ENCODE data around the gene CEACAM7.
"Not testable (repeated sequence)": the region's sequence is repeated elsewhere in the genome, so short reads cannot be mapped to it uniquely, and the experiment has no call there.

Gene CEACAM7

DNA sequence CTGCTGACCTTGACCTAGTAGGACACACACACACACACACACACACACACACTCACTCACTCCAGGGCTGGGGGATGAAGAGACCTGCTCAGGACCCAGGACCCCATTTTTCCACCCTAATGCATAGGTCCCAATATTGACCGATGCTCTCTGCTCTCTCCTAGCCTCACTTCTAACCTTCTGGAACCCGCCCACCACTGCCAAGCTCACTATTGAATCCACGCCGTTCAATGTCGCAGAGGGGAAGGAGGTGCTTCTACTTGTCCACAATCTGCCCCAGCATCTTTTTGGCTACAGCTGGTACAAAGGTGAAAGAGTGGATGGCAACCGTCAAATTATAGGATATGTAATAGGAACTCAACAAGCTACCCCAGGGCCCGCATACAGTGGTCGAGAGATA lies 21.4 kb upstream of the CEACAM7 start:
- H3K27ac ChIP-seq (ENCODE audit: low read depth, low read length); H2AFZ ChIP-seq (ENCODE audit: low read length, unreplicated experiment); H3K4me1 ChIP-seq (ENCODE audit: control insufficient read depth, insufficient read depth, low read length, unreplicated experiment); H3K4me3 ChIP-seq (ENCODE audit: low read depth, low read length); H3K79me2 ChIP-seq (ENCODE audit: control insufficient read depth, insufficient read depth, low read length, unreplicated experiment); H3K36me3 ChIP-seq (ENCODE audit: insufficient read depth, low read length): not testable (repeated sequence)
- peaks cover 15% of the 10 kb centered on the region; the same call in 1 of the 2 replicates for H3K27me3 ChIP-seq (ENCODE audit: insufficient read depth, low read length)

DNA sequence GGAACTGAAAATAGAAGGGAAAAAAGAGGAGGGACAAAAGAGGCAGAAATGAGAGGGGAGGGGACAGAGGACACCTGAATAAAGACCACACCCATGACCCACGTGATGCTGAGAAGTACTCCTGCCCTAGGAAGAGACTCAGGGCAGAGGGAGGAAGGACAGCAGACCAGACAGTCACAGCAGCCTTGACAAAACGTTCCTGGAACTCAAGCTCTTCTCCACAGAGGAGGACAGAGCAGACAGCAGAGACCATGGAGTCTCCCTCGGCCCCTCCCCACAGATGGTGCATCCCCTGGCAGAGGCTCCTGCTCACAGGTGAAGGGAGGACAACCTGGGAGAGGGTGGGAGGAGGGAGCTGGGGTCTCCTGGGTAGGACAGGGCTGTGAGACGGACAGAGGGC lies 20.4 kb upstream of the CEACAM7 start, which contains the start of gene CEACAM5:
CEACAM5 (plus strand) TSS at position 146 of the 400 bp plus-strand sequence; CDS start at position 252, 106 bp downstream.
- no peaks in the 10 kb centered on the region for H3K36me3 ChIP-seq (ENCODE audit: insufficient read depth, low read length)
- H3K27ac ChIP-seq (ENCODE audit: low read depth, low read length), result no peak within 1 kb of the TSS
- no peak within 1 kb of the TSS for H3K4me3 ChIP-seq (ENCODE audit: low read depth, low read length)
- no peaks in the 10 kb centered on the region for H3K4me1 ChIP-seq (ENCODE audit: control insufficient read depth, insufficient read depth, low read length, unreplicated experiment)
- H2AFZ ChIP-seq (ENCODE audit: low read length, unreplicated experiment), result no peak within 1 kb of the TSS
- no peaks in the 10 kb centered on the region for H3K79me2 ChIP-seq (ENCODE audit: control insufficient read depth, insufficient read depth, low read length, unreplicated experiment)
- H3K27me3 ChIP-seq (ENCODE audit: insufficient read depth, low read length), result peaks cover 17% of the 10 kb centered on the region

DNA sequence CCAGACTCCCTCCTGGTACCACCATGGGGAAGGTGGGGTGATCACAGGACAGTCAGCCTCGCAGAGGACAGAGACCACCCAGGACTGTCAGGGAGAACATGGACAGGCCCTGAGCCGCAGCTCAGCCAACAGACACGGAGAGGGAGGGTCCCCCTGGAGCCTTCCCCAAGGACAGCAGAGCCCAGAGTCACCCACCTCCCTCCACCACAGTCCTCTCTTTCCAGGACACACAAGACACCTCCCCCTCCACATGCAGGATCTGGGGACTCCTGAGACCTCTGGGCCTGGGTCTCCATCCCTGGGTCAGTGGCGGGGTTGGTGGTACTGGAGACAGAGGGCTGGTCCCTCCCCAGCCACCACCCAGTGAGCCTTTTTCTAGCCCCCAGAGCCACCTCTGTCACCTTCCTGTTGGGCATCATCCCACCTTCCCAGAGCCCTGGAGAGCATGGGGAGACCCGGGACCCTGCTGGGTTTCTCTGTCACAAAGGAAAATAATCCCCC lies 19.9 kb upstream of the CEACAM7 start:
- Histone ChIP-seq H3K4me3 (ENCODE audit: low read depth, low read length) (no peak overlapping the region), H2AFZ (ENCODE audit: low read length, unreplicated experiment) (no peak overlapping the region), H3K27ac (ENCODE audit: low read depth, low read length) (no peak overlapping the region), H3K4me1 (ENCODE audit: control insufficient read depth, insufficient read depth, low read length, unreplicated experiment) (no peaks in the 10 kb centered on the region), H3K79me2 (ENCODE audit: control insufficient read depth, insufficient read depth, low read length, unreplicated experiment) (no peaks in the 10 kb centered on the region), H3K36me3 (ENCODE audit: insufficient read depth, low read length) (no peaks in the 10 kb centered on the region), H3K27me3 (ENCODE audit: insufficient read depth, low read length) (peaks cover 16% of the 10 kb centered on the region)

DNA sequence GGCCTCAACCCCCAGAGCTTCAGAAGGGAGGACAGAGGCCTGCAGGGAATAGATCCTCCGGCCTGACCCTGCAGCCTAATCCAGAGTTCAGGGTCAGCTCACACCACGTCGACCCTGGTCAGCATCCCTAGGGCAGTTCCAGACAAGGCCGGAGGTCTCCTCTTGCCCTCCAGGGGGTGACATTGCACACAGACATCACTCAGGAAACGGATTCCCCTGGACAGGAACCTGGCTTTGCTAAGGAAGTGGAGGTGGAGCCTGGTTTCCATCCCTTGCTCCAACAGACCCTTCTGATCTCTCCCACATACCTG lies 19.4 kb upstream of the CEACAM7 start:
- Histone ChIP-seq H3K27me3 (ENCODE audit: insufficient read depth, low read length) (peaks cover 12% of the 10 kb centered on the region), H3K4me3 (ENCODE audit: low read depth, low read length) (no peak overlapping the region), H3K27ac (ENCODE audit: low read depth, low read length) (no peak overlapping the region), H3K4me1 (ENCODE audit: control insufficient read depth, insufficient read depth, low read length, unreplicated experiment) (no peaks in the 10 kb centered on the region), H2AFZ (ENCODE audit: low read length, unreplicated experiment) (no peak overlapping the region), H3K79me2 (ENCODE audit: control insufficient read depth, insufficient read depth, low read length, unreplicated experiment) (no peaks in the 10 kb centered on the region), H3K36me3 (ENCODE audit: insufficient read depth, low read length) (no peaks in the 10 kb centered on the region)

DNA sequence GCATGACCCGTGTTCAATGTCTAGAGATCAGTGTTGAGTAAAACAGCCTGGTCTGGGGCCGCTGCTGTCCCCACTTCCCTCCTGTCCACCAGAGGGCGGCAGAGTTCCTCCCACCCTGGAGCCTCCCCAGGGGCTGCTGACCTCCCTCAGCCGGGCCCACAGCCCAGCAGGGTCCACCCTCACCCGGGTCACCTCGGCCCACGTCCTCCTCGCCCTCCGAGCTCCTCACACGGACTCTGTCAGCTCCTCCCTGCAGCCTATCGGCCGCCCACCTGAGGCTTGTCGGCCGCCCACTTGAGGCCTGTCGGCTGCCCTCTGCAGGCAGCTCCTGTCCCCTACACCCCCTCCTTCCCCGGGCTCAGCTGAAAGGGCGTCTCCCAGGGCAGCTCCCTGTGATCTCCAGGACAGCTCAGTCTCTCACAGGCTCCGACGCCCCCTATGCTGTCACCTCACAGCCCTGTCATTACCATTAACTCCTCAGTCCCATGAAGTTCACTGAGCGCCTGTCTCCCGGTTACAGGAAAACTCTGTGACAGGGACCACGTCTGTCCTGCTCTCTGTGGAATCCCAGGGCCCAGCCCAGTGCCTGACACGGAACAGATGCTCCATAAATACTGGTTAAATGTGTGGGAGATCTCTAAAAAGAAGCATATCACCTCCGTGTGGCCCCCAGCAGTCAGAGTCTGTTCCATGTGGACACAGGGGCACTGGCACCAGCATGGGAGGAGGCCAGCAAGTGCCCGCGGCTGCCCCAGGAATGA lies 18.9 kb upstream of the CEACAM7 start:
- Histone ChIP-seq H3K4me3 (ENCODE audit: low read depth, low read length) (no peak overlapping the region), H3K27ac (ENCODE audit: low read depth, low read length) (no peak overlapping the region), H3K27me3 (ENCODE audit: insufficient read depth, low read length) (peaks cover 7% of the 10 kb centered on the region), H2AFZ (ENCODE audit: low read length, unreplicated experiment) (no peak overlapping the region), H3K4me1 (ENCODE audit: control insufficient read depth, insufficient read depth, low read length, unreplicated experiment) (no peaks in the 10 kb centered on the region), H3K36me3 (ENCODE audit: insufficient read depth, low read length) (no peaks in the 10 kb centered on the region), H3K79me2 (ENCODE audit: control insufficient read depth, insufficient read depth, low read length, unreplicated experiment) (no peaks in the 10 kb centered on the region)

DNA sequence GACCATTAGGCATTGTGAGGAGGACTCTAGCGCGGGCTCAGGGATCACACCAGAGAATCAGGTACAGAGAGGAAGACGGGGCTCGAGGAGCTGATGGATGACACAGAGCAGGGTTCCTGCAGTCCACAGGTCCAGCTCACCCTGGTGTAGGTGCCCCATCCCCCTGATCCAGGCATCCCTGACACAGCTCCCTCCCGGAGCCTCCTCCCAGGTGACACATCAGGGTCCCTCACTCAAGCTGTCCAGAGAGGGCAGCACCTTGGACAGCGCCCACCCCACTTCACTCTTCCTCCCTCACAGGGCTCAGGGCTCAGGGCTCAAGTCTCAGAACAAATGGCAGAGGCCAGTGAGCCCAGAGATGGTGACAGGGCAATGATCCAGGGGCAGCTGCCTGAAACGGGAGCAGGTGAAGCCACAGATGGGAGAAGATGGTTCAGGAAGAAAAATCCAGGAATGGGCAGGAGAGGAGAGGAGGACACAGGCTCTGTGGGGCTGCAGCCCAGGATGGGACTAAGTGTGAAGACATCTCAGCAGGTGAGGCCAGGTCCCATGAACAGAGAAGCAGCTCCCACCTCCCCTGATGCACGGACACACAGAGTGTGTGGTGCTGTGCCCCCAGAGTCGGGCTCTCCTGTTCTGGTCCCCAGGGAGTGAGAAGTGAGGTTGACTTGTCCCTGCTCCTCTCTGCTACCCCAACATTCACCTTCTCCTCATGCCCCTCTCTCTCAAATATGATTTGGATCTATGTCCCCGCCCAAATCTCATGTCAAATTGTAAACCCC lies 17.5 kb upstream of the CEACAM7 start:
- H3K4me1 ChIP-seq (ENCODE audit: control insufficient read depth, insufficient read depth, low read length, unreplicated experiment), result no peaks in the 10 kb centered on the region
- H2AFZ ChIP-seq (ENCODE audit: low read length, unreplicated experiment), result no peak overlapping the region
- H3K4me3 ChIP-seq (ENCODE audit: low read depth, low read length), result no peak overlapping the region
- no peaks in the 10 kb centered on the region for H3K79me2 ChIP-seq (ENCODE audit: control insufficient read depth, insufficient read depth, low read length, unreplicated experiment)
- H3K27ac ChIP-seq (ENCODE audit: low read depth, low read length), result no peak overlapping the region
- no peaks in the 10 kb centered on the region for H3K36me3 ChIP-seq (ENCODE audit: insufficient read depth, low read length)
- peaks cover 6% of the 10 kb centered on the region for H3K27me3 ChIP-seq (ENCODE audit: insufficient read depth, low read length)

DNA sequence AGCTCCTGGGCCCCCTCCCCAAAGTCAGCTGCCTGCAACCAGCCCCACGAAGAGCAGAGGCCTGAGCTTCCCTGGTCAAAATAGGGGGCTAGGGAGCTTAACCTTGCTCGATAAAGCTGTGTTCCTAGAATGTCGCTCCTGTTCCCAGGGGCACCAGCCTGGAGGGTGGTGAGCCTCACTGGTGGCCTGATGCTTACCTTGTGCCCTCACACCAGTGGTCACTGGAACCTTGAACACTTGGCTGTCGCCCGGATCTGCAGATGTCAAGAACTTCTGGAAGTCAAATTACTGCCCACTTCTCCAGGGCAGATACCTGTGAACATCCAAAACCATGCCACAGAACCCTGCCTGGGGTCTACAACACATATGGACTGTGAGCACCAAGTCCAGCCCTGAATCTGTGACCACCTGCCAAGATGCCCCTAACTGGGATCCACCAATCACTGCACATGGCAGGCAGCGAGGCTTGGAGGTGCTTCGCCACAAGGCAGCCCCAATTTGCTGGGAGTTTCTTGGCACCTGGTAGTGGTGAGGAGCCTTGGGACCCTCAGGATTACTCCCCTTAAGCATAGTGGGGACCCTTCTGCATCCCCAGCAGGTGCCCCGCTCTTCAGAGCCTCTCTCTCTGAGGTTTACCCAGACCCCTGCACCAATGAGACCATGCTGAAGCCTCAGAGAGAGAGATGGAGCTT lies 15.7 kb upstream of the CEACAM7 start:
- no peaks in the 10 kb centered on the region for H3K4me1 ChIP-seq (ENCODE audit: control insufficient read depth, insufficient read depth, low read length, unreplicated experiment)
- H2AFZ ChIP-seq (ENCODE audit: low read length, unreplicated experiment), result no peak overlapping the region
- H3K27me3 ChIP-seq (ENCODE audit: insufficient read depth, low read length), result peaks cover 6% of the 10 kb centered on the region
- H3K27ac ChIP-seq (ENCODE audit: low read depth, low read length), result no peak overlapping the region
- no peaks in the 10 kb centered on the region for H3K36me3 ChIP-seq (ENCODE audit: insufficient read depth, low read length)
- no peaks in the 10 kb centered on the region for H3K79me2 ChIP-seq (ENCODE audit: control insufficient read depth, insufficient read depth, low read length, unreplicated experiment)
- H3K4me3 ChIP-seq (ENCODE audit: low read depth, low read length), result no peak overlapping the region

DNA sequence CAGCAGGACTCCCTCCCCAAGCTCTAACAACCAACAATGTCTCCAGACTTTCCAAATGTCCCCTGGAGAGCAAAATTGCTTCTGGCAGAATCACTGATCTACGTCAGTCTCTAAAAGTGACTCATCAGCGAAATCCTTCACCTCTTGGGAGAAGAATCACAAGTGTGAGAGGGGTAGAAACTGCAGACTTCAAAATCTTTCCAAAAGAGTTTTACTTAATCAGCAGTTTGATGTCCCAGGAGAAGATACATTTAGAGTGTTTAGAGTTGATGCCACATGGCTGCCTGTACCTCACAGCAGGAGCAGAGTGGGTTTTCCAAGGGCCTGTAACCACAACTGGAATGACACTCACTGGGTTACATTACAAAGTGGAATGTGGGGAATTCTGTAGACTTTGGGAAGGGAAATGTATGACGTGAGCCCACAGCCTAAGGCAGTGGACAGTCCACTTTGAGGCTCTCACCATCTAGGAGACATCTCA lies 14.1 kb upstream of the CEACAM7 start:
- Histone ChIP-seq H3K27ac (ENCODE audit: low read depth, low read length) (no peak overlapping the region), H3K27me3 (ENCODE audit: insufficient read depth, low read length) (peaks cover 6% of the 10 kb centered on the region)

DNA sequence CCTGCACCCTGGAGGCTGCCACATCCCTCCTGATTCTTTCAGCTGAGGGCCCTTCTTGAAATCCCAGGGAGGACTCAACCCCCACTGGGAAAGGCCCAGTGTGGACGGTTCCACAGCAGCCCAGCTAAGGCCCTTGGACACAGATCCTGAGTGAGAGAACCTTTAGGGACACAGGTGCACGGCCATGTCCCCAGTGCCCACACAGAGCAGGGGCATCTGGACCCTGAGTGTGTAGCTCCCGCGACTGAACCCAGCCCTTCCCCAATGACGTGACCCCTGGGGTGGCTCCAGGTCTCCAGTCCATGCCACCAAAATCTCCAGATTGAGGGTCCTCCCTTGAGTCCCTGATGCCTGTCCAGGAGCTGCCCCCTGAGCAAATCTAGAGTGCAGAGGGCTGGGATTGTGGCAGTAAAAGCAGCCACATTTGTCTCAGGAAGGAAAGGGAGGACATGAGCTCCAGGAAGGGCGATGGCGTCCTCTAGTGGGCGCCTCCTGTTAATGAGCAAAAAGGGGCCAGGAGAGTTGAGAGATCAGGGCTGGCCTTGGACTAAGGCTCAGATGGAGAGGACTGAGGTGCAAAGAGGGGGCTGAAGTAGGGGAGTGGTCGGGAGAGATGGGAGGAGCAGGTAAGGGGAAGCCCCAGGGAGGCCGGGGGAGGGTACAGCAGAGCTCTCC lies 13.5 kb upstream of the CEACAM7 start:
- H2AFZ ChIP-seq (ENCODE audit: low read length, unreplicated experiment), result no peak overlapping the region
- no peaks in the 10 kb centered on the region for H3K79me2 ChIP-seq (ENCODE audit: control insufficient read depth, insufficient read depth, low read length, unreplicated experiment)
- H3K27me3 ChIP-seq (ENCODE audit: insufficient read depth, low read length), result peaks cover 6% of the 10 kb centered on the region
- H3K4me3 ChIP-seq (ENCODE audit: low read depth, low read length), result no peak overlapping the region
- no peak overlapping the region for H3K27ac ChIP-seq (ENCODE audit: low read depth, low read length)
- no peaks in the 10 kb centered on the region for H3K36me3 ChIP-seq (ENCODE audit: insufficient read depth, low read length)
- H3K4me1 ChIP-seq (ENCODE audit: control insufficient read depth, insufficient read depth, low read length, unreplicated experiment), result no peaks in the 10 kb centered on the region

More for the DNA sequence above, 14.1 kb upstream of the CEACAM7 start:
- Histone ChIP-seq H2AFZ (ENCODE audit: low read length, unreplicated experiment) (no peak overlapping the region), H3K79me2 (ENCODE audit: control insufficient read depth, insufficient read depth, low read length, unreplicated experiment) (no peaks in the 10 kb centered on the region), H3K4me3 (ENCODE audit: low read depth, low read length) (no peak overlapping the region), H3K4me1 (ENCODE audit: control insufficient read depth, insufficient read depth, low read length, unreplicated experiment) (no peaks in the 10 kb centered on the region), H3K36me3 (ENCODE audit: insufficient read depth, low read length) (no peaks in the 10 kb centered on the region)
